Heart left ventricle (tissue), 16 donors: ENCODE results near the gene PTRH1. TPM values are rescaled to one million over a fixed set of nuclear protein-coding genes. Genes with fewer than 3 reads are reported as not detected.

Experiments
- ATAC-seq, 4 donors: fragments of 200-7000 bp; cut with Tn5 transposase; one replicate each; pipeline ENCODE4 v1.9.1; 2020 to 2022; ENCODE audit warnings: moderate library complexity in 4 of 4, mild to moderate bottlenecking in 3 of 4, moderate number of reproducible peaks in 1 of 4
- DNase-seq, 5 donors: peaks; one replicate each; pipeline ENCODE4 v3.0.0-alpha.2; 2020
- H3K27ac ChIP-seq, 12 donors: fragments of 200-600 bp; sonication (generic) in 4 of 12; one replicate each; pipeline versions ENCODE4 v1.5.0 to v1.8.0; 2016 to 2022; ENCODE audit warnings: mild to moderate bottlenecking in 2 of 12
- H3K27me3 ChIP-seq, 9 donors: fragments of 200-600 bp; sonication (generic) in 2 of 9; one replicate each; pipeline versions ENCODE4 v1.5.1 to v1.8.0; 2016 to 2022; ENCODE audit warnings: mild to moderate bottlenecking in 3 of 9
- H3K36me3 ChIP-seq, 9 donors: fragments of 200-600 bp; sonication (generic) in 2 of 9; one replicate each; pipeline versions ENCODE4 v1.5.0 to v1.8.0; 2018 to 2022; ENCODE audit warnings: mild to moderate bottlenecking in 2 of 9
- H3K4me1 ChIP-seq, 12 donors: fragments of 200-600 bp; sonication (generic) in 4 of 12; one replicate each; pipeline versions ENCODE4 v1.5.0 to v1.8.0; 2016 to 2022; ENCODE audit warnings: mild to moderate bottlenecking in 3 of 12
- H3K4me3 ChIP-seq, 12 donors: fragments of 200-600 bp; sonication (generic) in 4 of 12; one replicate each; pipeline versions ENCODE4 v1.5.0 to v1.8.0; 2017 to 2022; ENCODE audit warnings: mild to moderate bottlenecking in 9 of 12, moderate library complexity in 4 of 12
- H3K9me3 ChIP-seq, 12 donors: fragments of 200-600 bp; sonication (generic) in 4 of 12; one replicate each; pipeline versions ENCODE4 v1.5.0 to v1.8.0; 2016 to 2022; ENCODE audit warnings: mild to moderate bottlenecking in 1 of 12
- POLR2A ChIP-seq, 2 donors: fragments of 450-650 bp; IDR thresholded peaks; one replicate each; pipeline ENCODE4 v1.6.1; 2017; ENCODE audit warnings: antibody characterized with exemption in 2 of 2, mild to moderate bottlenecking in 2 of 2, moderate library complexity in 2 of 2
- WGBS, 4 donors: extraction: QIAGEN DNeasy Blood & Tissue Kit in 2 of 4; methylation state at CpG; one replicate each; pipeline versions ENCODE4 v1.1.5 to v1.1.7; 2013 to 2018; 5-methylcytosine and 5-hydroxymethylcytosine counted together
- intact Hi-C, 10 donors: fragments of 100-400 bp; cut with DNase I; formaldehyde crosslinking; loops; one replicate each; pipeline versions ENCODE4 v1.11.1 to v1.14.2; 2022
- polyA plus RNA-seq, 2 donors: library from polyadenylated mRNA; stranded (reverse); fragments of 200-250 nt; gene quantifications; one replicate each; pipeline ENCODE4 v1.2.3, GENCODE V29; 2013
- total RNA-seq, 9 donors: library from RNA; depleted of rRNA in 2 of 9; stranded (reverse); fragments of >200 nt in 2 of 9; fragmentation: NEBNext Ultra II Directional in 3 of 9; extraction: Animal tissue kit (Norgen Biotek cat#: 25700) in 3 of 9; gene quantifications; one replicate each; pipeline versions ENCODE4 v1.1.0 to v1.2.4, GENCODE V29; 2016 to 2023
- TF ChIP-seq, protein P1 (sequence below), 12 donors: fragments of 200-600 bp; sonication (generic) in 4 of 12; IDR thresholded peaks; one replicate each; pipeline versions ENCODE4 v1.5.0 to v1.8.0; 2018 to 2022; ENCODE audit warnings: antibody characterized with exemption in 12 of 12, mild to moderate bottlenecking in 5 of 12
- donor health status: ischemic (EF 13 %, LVEDD 7.1; RV severe dilation, severe dysfunction).
- donor health status: healthy with polysubstance abuse.
- donor health status: DM: no; HTN: yes; CAD: no.
- donor health status: DM: no; HTN: no; CAD: no.
- donor health status: ischemic (EF 25% LVEDD 6.9; RV normal size, moderate dysfunction).
- donor health status: ischemic (EF 25% LVEDD 5.7; RV mildly dilated, moderate dysfunction).
- donor health status: healthy.
- donor health status: DM: yes; HTN: yes; CAD: no.
- donor health status: ischemic (EF 35%, LVEDD 5.7; RV mildly dilated, moderate dysfunction).
- donor health status: nonischemic (EF 11% LVEDD 7.7; RV severe dilation, severe dysfunction).
- donor health status: DM: yes; HTN: yes; CAD: no.
- donor health status: PGD.
- donor health status: ischemic (EF 29% LVEDD 5.4; RV normal size, mild dysfunction).
- donor health status: nonischemic (EF 23%, LVEDD 6.1; RV moderate dilation, normal function).

The PTRH1 gene
- total and polyA plus RNA-seq, 11 donors: 7.3 to 44.7 (median 14.0) TPM

DNA sequence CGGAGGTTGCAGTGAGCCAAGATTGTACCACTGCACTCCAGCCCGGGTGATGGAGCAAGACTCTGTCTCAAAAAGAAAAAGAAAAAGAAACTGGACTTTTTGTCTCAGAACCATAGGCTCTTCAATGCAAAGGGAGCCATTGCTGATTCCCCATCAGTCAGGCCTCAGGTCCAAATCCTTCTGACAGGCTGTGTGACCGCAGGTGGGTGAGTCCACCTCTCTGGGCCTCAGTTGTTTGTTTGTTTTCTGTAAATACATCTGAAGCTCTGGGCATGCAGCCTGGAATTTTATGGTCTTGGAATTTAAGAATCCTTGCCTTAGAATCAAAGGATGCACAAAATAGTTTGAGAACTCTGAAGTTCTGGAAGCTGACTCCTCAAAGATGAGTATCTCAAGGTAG lies 40.8 kb upstream of the PTRH1 start:
- intact Hi-C loops: no loop called here
- ATAC-seq (no peak), DNase-seq (no peak)
- Histone ChIP-seq H3K4me3 (peak overlapping the region in 7 of 12 donors; percentile 31 to 48 (median 44)), H3K9me3 (no peaks in the 10 kb centered on the region), H3K4me1 (peaks cover 6 to 69% (median 17%) of the 10 kb centered on the region in 12 donors), H3K27me3 (peaks cover 0 to 35% (median 17%) of the 10 kb centered on the region in 9 donors), H3K36me3 (peaks cover 0 to 54% (median 15%) of the 10 kb centered on the region in 9 donors), H3K27ac (peak overlapping the region in 11 of 12 donors; percentile 37 to 80 (median 61))
- no peak for TF ChIP-seq POLR2A (IDR thresholded peaks at IDR 0.05)
- TF ChIP-seq, protein P1, sequence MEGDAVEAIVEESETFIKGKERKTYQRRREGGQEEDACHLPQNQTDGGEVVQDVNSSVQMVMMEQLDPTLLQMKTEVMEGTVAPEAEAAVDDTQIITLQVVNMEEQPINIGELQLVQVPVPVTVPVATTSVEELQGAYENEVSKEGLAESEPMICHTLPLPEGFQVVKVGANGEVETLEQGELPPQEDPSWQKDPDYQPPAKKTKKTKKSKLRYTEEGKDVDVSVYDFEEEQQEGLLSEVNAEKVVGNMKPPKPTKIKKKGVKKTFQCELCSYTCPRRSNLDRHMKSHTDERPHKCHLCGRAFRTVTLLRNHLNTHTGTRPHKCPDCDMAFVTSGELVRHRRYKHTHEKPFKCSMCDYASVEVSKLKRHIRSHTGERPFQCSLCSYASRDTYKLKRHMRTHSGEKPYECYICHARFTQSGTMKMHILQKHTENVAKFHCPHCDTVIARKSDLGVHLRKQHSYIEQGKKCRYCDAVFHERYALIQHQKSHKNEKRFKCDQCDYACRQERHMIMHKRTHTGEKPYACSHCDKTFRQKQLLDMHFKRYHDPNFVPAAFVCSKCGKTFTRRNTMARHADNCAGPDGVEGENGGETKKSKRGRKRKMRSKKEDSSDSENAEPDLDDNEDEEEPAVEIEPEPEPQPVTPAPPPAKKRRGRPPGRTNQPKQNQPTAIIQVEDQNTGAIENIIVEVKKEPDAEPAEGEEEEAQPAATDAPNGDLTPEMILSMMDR (IDR thresholded peaks at IDR 0.05): no peak
- WGBS, 4 donors: 76 to 88% (median 80%) methylated on average over 3 of the region's 3 CpGs

DNA sequence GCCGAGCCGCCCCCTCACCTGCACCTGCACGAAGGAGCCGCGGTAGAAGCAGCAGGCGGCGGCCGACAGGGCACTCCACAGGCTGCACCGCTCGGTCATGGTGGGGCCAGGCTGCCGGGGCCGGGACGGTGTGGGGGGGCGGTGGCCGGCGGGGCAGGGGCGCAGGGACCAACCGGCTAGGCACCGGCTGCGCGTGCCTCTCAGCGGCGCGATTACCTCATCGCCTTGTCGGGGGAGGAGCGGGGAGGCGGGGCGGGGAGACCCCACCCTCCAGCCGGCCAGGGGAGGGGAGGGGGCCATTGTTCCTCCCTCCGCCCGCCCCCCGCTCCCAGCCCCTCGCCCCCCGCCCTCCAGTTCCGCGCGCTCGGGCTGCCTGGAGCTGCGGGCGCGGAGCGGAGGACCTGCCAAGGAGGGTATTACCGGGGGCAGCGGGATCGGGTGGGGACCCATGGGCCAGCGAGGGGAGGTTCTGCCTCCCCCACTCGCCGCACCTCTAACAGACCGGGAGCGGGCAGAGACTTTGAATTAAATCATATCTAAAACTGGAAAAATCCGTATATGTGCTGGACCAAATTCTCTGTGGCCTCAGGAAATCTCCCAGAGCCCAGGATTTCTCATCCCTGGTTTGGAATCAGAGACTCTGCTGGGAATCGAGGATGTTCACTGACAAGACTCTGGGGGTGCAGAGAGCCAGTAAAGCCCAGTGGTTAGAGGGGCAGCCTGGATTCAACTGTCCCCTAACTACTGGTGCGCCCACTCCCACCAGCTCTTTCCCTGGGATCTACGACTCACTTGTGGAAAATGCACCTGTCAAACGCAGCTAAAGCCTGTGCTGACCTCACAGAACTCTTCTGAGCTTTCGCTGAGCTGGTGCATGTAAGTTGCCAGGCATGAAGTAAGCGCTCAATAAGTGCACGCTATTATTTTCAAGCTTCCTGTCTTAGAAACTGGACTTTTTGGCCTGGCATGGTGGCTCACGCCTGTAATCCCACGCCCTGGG lies 39.9 kb upstream of the PTRH1 start:
- peaks cover 0 to 35% (median 17%) of the 10 kb centered on the region in 9 donors for H3K27me3 ChIP-seq
- H3K4me1 ChIP-seq: peaks cover 6 to 60% (median 16%) of the 10 kb centered on the region in 12 donors
- peak overlapping the region in 11 of 12 donors; percentile 37 to 81 (median 61) for H3K27ac ChIP-seq
- H3K9me3 ChIP-seq: no peaks in the 10 kb centered on the region
- H3K4me3 ChIP-seq: peak overlapping the region; percentile 20 to 48 (median 36)
- intact Hi-C loops: no loop called here
- DNase-seq: peak in 1 of 5 donors; percentile 59
- ATAC-seq: peak; percentile 33 to 66 (median 38)
- TF ChIP-seq, protein P1 (IDR thresholded peaks at IDR 0.05): no peak
- TF ChIP-seq POLR2A (IDR thresholded peaks at IDR 0.05): no peak
- peaks cover 0 to 54% (median 24%) of the 10 kb centered on the region in 9 donors for H3K36me3 ChIP-seq
- WGBS, 4 donors: 19 to 35% (median 27%) methylated on average over 20 to 61 of the region's 61 CpGs

GRCh38 chr9:127754099-127755060 lies 38.9 kb upstream of the PTRH1 start:
- peaks cover 6 to 57% (median 14%) of the 10 kb centered on the region in 12 donors for H3K4me1 ChIP-seq
- peaks cover 0 to 35% (median 17%) of the 10 kb centered on the region in 9 donors for H3K27me3 ChIP-seq
- H3K4me3 ChIP-seq: peak overlapping the region; percentile 20 to 48 (median 36)
- 24 to 29% (median 25%) methylated on average over 41 to 86 of the region's 86 CpGs for WGBS, 4 donors
- TF ChIP-seq, protein P1 (IDR thresholded peaks at IDR 0.05): no peak
- TF ChIP-seq POLR2A (IDR thresholded peaks at IDR 0.05): no peak
- intact Hi-C loops: no loop called here
- DNase-seq: no peak
- H3K36me3 ChIP-seq: peaks cover 0 to 56% (median 26%) of the 10 kb centered on the region in 9 donors
- peak overlapping the region in 10 of 12 donors; percentile 5 to 81 (median 68) for H3K27ac ChIP-seq
- peak in 3 of 4 donors; percentile 20 to 60 (median 21) for ATAC-seq
- no peaks in the 10 kb centered on the region for H3K9me3 ChIP-seq
